ENCODE measurements around the gene MYZAP.

The MYZAP gene

GRCh38 chr15:57563416-57563815, 28.3 kb upstream of the MYZAP start:
- DNase-seq (ENCODE audit: low read depth, low spot score), result no peak

GRCh38 chr15:57565311-57565710, 26.4 kb upstream of the MYZAP start:
- no peak for DNase-seq (ENCODE audit: low read depth, low spot score)

GRCh38 chr15:57566834-57567233, 24.9 kb upstream of the MYZAP start:
- no peak for DNase-seq (ENCODE audit: low read depth, low spot score)

- no peak for DNase-seq (ENCODE audit: low read depth, low spot score)
Measured at GRCh38 chr15:57567891-57568290, 23.8 kb upstream of the MYZAP start.

GRCh38 chr15:57568299-57568698, 23.4 kb upstream of the MYZAP start:
- DNase-seq (ENCODE audit: low read depth, low spot score), result no peak

GRCh38 chr15:57570340-57570739, 21.4 kb upstream of the MYZAP start:
- DNase-seq (ENCODE audit: low read depth, low spot score), result no peak

GRCh38 chr15:57570994-57571393, 20.7 kb upstream of the MYZAP start:
- DNase-seq (ENCODE audit: low read depth, low spot score), result no peak

- DNase-seq (ENCODE audit: low read depth, low spot score), result no peak
Measured at GRCh38 chr15:57571725-57572124, 20.0 kb upstream of the MYZAP start.

GRCh38 chr15:57572468-57572867, 19.2 kb upstream of the MYZAP start:
- no peak for DNase-seq (ENCODE audit: low read depth, low spot score)

- DNase-seq (ENCODE audit: low read depth, low spot score), result no peak
Measured at GRCh38 chr15:57573151-57573550, 18.6 kb upstream of the MYZAP start.

- DNase-seq (ENCODE audit: low read depth, low spot score), result no peak
Measured at GRCh38 chr15:57575363-57575762, 16.3 kb upstream of the MYZAP start.

GRCh38 chr15:57578288-57578900, 13.3 kb upstream of the MYZAP start:
- DNase-seq (ENCODE audit: low read depth, low spot score), result no peak

GRCh38 chr15:57580428-57580827, 11.3 kb upstream of the MYZAP start:
- no peak for DNase-seq (ENCODE audit: low read depth, low spot score)

GRCh38 chr15:57580866-57581265, 10.8 kb upstream of the MYZAP start:
- DNase-seq (ENCODE audit: low read depth, low spot score), result no peak

GRCh38 chr15:57582090-57582489, 9.6 kb upstream of the MYZAP start:
- no peak for DNase-seq (ENCODE audit: low read depth, low spot score)

- DNase-seq (ENCODE audit: low read depth, low spot score), result no peak
Measured at GRCh38 chr15:57583282-57583681, 8.4 kb upstream of the MYZAP start.

GRCh38 chr15:57583720-57584119, 8.0 kb upstream of the MYZAP start:
- no peak for DNase-seq (ENCODE audit: low read depth, low spot score)

GRCh38 chr15:57586661-57587424, 4.9 kb upstream of the MYZAP start:
- DNase-seq (ENCODE audit: low read depth, low spot score), result no peak

GRCh38 chr15:57589281-57589680, 2.4 kb upstream of the MYZAP start:
- no peak for DNase-seq (ENCODE audit: low read depth, low spot score)

GRCh38 chr15:57589754-57590153, 1.9 kb upstream of the MYZAP start:
- DNase-seq (ENCODE audit: low read depth, low spot score), result no peak

- no peak for DNase-seq (ENCODE audit: low read depth, low spot score)
Measured at GRCh38 chr15:57591237-57591821, 375 bp upstream of the MYZAP start.

GRCh38 chr15:57592426-57592825, 722 bp downstream of the MYZAP start:
- DNase-seq (ENCODE audit: low read depth, low spot score), result no peak

GRCh38 chr15:57592836-57593420, 1.2 kb downstream of the MYZAP start:
- DNase-seq (ENCODE audit: low read depth, low spot score), result no peak

Measured in iPS DF 19.7 (cell line).